Measurements from ENCODE around the gene PROM2. TPM values are rescaled to one million over a fixed set of nuclear protein-coding genes. Genes with fewer than 3 reads are reported as not detected.
A peak's percentile ranks its signal among the peaks of the same experiment; 100 is the strongest.
"Not testable (repeated sequence)": the region's sequence is repeated elsewhere in the genome, so short reads cannot be mapped to it uniquely, and the experiment has no call there.

The PROM2 gene
- total RNA-seq, 4 donors from 2014 or later, result 1.5 to 13.8 (median 7.1) TPM

DNA sequence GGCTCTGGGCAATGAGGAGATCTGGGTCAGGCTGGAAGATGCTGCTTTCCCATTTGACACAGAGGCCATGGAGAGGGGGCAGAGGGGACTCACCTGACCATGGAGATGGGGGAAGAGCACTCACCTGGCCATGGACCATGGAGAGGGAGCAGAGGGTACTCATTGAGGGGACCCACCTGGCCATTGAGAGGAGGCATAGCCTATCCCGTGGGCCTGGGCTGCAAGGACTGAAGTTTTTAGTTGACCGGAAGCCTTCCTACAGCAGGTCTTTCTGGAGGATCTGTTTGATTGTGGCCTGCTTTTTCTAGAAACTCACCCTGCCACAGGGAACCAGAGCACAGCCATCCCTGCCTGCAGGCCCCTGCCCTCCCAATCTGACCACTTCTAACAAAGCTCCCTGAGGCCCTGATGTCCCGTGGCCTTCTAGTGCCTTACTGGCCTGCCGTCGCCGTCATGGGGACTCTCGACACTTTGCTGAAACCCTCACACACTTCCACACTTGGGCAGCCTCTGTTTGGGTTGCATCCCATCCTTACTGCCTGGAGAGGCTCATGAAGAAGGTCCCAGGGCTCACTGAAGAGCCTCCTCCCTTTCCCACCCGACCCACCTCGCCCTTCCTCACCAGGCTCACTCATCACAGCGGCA is 5.1 kb upstream of the PROM2 start:
- Histone ChIP-seq H3K36me3 (no peaks in the 10 kb centered on the region), H3K4me1 (no peaks in the 10 kb centered on the region), H3K9me3 (no peaks in the 10 kb centered on the region), H3K4me3 (no peak overlapping the region), H3K27ac (no peak overlapping the region), H3K27me3 (no peaks in the 10 kb centered on the region)
- no peak for TF ChIP-seq POLR2A (IDR thresholded peaks at IDR 0.05)
- TF ChIP-seq, protein P1, sequence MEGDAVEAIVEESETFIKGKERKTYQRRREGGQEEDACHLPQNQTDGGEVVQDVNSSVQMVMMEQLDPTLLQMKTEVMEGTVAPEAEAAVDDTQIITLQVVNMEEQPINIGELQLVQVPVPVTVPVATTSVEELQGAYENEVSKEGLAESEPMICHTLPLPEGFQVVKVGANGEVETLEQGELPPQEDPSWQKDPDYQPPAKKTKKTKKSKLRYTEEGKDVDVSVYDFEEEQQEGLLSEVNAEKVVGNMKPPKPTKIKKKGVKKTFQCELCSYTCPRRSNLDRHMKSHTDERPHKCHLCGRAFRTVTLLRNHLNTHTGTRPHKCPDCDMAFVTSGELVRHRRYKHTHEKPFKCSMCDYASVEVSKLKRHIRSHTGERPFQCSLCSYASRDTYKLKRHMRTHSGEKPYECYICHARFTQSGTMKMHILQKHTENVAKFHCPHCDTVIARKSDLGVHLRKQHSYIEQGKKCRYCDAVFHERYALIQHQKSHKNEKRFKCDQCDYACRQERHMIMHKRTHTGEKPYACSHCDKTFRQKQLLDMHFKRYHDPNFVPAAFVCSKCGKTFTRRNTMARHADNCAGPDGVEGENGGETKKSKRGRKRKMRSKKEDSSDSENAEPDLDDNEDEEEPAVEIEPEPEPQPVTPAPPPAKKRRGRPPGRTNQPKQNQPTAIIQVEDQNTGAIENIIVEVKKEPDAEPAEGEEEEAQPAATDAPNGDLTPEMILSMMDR (IDR thresholded peaks at IDR 0.05), result no peak
- DNase-seq, result no peak
- intact Hi-C loops (cut with DNase I; ENCODE audit: low total_unique reads), result no loop called here

DNA sequence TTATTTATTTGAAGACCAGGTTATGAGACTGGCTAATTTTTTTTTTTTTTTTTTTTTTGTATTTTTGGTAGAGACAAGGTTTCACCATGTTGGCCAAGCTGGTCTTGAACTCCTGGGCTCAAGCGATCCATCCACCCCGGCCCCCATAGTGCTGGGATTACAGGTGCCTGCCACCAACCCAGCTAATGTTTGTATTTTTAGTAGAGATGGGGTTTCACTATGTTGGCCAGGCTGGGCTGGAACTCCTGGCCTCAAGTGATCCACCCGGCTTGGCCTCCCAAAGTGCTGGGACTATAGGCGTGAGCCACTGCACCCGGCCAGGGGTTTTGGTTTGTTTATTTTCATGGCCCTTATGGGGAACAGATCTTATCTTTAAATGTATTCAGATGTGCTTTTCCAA is 4.5 kb upstream of the PROM2 start:
- H3K4me3 ChIP-seq; H3K27ac ChIP-seq; H3K4me1 ChIP-seq; H3K9me3 ChIP-seq; intact Hi-C loops (cut with DNase I; ENCODE audit: low total_unique reads); H3K36me3 ChIP-seq; H3K27me3 ChIP-seq: not testable (repeated sequence)
- peak in 1 of 2 donors; percentile 9 for DNase-seq

DNA sequence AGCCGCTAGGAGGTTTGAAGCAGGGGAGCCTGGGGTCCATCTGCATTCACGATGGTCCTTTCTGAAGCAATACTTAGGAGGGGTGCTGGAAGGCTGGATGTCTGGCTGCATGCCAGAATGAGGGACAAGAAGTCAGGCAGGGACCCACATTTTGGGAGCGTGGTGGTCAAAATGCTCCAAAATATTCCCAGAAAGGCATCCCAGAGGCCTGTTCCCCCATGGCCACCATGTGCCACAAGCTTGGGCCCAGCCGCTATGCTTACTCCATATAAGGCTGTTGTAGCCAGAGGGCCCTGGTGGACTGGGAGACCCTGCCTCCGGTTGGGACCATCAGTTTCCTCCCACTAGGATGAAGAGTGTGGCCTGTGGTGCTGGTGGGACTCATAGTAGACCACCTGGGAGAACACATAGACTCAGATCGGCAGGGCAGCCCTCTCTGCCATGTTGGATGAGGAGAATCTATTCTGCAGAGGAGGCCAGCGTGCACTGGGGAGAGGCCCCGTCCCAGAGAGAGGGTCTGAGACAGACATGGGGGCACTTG is 3.6 kb upstream of the PROM2 start:
- Histone ChIP-seq H3K27me3 (no peaks in the 10 kb centered on the region), H3K4me1 (no peaks in the 10 kb centered on the region), H3K36me3 (no peaks in the 10 kb centered on the region), H3K27ac (no peak overlapping the region), H3K9me3 (no peaks in the 10 kb centered on the region), H3K4me3 (no peak overlapping the region)
- intact Hi-C loops (cut with DNase I; ENCODE audit: low total_unique reads), result no loop called here
- TF ChIP-seq POLR2A (IDR thresholded peaks at IDR 0.05), result no peak
- TF ChIP-seq, protein P1 (IDR thresholded peaks at IDR 0.05), result no peak
- peak in 1 of 2 donors; percentile 4 for DNase-seq

DNA sequence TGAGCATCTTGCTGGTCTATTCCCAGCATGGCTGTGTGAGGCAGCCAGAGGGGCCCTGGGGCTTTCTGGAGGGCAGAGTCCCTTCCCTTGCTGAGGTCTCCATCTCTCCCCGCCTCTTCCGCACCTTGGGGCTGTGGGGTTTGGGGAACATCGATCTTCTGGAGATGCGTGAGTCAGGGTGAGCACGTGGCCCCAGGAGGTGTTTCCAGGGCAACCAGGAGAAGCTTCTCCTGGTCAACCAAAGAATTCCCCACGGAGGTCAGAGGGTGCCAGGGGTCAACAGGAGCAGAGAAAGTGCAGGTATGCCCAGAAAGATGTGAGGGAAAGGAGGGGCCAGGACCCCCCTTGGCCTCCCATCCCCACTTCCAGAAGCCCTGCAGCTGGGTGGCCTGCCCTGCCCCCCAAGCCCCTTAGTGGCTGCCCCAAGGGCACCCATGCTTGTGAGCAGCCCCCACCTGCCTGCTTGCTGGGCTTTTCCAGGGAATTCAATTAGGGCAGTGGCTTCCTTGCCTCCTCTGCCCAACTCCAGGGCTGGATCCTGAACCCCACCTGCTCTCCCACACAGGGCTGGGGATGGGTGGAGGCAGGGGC is 2.8 kb upstream of the PROM2 start:
- intact Hi-C loops (cut with DNase I; ENCODE audit: low total_unique reads), result no loop called here
- no peak overlapping the region for H3K4me3 ChIP-seq
- no peaks in the 10 kb centered on the region for H3K4me1 ChIP-seq
- H3K27ac ChIP-seq, result no peak overlapping the region
- no peak for TF ChIP-seq POLR2A (IDR thresholded peaks at IDR 0.05)
- TF ChIP-seq, protein P1 (IDR thresholded peaks at IDR 0.05), result no peak
- H3K36me3 ChIP-seq, result no peaks in the 10 kb centered on the region
- no peaks in the 10 kb centered on the region for H3K9me3 ChIP-seq
- no peak for DNase-seq
- H3K27me3 ChIP-seq, result no peaks in the 10 kb centered on the region

DNA sequence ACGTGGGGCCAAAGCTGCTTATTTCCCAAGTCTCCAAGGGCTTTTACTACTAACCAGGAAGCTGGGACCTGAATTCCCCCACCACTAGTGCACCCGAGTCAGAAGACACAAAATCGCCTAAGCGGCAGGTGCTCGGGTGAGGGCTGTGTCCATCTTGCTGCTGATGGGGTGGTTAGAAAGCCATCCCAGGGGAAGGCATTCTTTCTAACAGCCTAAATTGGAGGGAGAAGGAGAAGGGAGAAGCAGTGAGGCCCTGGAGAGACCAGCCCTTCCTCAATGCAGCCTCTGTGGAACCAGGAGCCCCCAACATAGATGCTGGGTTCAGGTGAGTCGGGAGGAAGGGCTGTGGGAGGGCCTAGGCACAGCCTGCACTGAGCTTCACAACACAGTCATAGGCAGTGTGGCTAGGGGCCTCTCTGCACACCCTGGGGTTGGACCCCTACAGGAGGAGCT is 1.9 kb upstream of the PROM2 start:
- TF ChIP-seq, protein P1 (IDR thresholded peaks at IDR 0.05), result no peak
- TF ChIP-seq POLR2A (IDR thresholded peaks at IDR 0.05), result no peak
- H3K27me3 ChIP-seq, result no peaks in the 10 kb centered on the region
- intact Hi-C loops (cut with DNase I; ENCODE audit: low total_unique reads), result no loop called here
- no peaks in the 10 kb centered on the region for H3K4me1 ChIP-seq
- H3K9me3 ChIP-seq, result no peaks in the 10 kb centered on the region
- H3K27ac ChIP-seq, result no peak overlapping the region
- no peak overlapping the region for H3K4me3 ChIP-seq
- no peaks in the 10 kb centered on the region for H3K36me3 ChIP-seq
- DNase-seq, result no peak

Data from uterus (tissue), 4 donors.